Measurements from ENCODE around the gene MAGEA9B. TPM values are rescaled to one million over a fixed set of nuclear protein-coding genes. Genes with fewer than 3 reads are reported as not detected.
A peak's percentile ranks its signal among the peaks of the same experiment; 100 is the strongest.
"Not testable (repeated sequence)": the region's sequence is repeated elsewhere in the genome, so short reads cannot be mapped to it uniquely, and the experiment has no call there.

Gene MAGEA9B
- total and polyA plus RNA-seq, 8 donors, result not detected

- TF ChIP-seq POLR2A (IDR thresholded peaks at IDR 0.05), result no peak
- no peak for TF ChIP-seq CTCF (IDR thresholded peaks at IDR 0.05)
- TF ChIP-seq POLR2AphosphoS5 (IDR thresholded peaks at IDR 0.05), result no peak
- TF ChIP-seq EP300 (IDR thresholded peaks at IDR 0.05), result no peak
- Histone ChIP-seq H3K4me1 (peaks cover 0 to 11% (median 8%) of the 10 kb centered on the region in 4 donors), H3K9me3 (no peaks in the 10 kb centered on the region), H3K4me3 (peak overlapping the region; percentile 55 to 66 (median 60)), H3K27me3 (no peaks in the 10 kb centered on the region), H3K27ac (peak overlapping the region; percentile 91 to 94 (median 94)), H3K36me3 (peaks cover 0 to 5% (median 1%) of the 10 kb centered on the region in 4 donors)
- WGBS, 5 donors, result 0 to 48% (median 7%) methylated on average over 7 to 22 of the region's 24 CpGs
- peak; percentile 92 to 96 for DNase-seq
- intact Hi-C loops (cut with DNase I; ENCODE audit: low total_unique reads), result no loop called here
Observed at GRCh38 chrX:149540131-149540620, 47.1 kb downstream of the MAGEA9B start.

- 1 to 46% (median 4%) methylated on average over 15 to 33 of the region's 34 CpGs for WGBS, 5 donors
- DNase-seq, result peak; percentile 84 to 96
- H3K27ac ChIP-seq, result peak overlapping the region; percentile 89 to 94 (median 94)
- H3K4me1 ChIP-seq, result peaks cover 0 to 11% (median 8%) of the 10 kb centered on the region in 4 donors
- no peak for TF ChIP-seq EP300 (IDR thresholded peaks at IDR 0.05)
- no peak for TF ChIP-seq CTCF (IDR thresholded peaks at IDR 0.05)
- no peak for TF ChIP-seq POLR2A (IDR thresholded peaks at IDR 0.05)
- TF ChIP-seq POLR2AphosphoS5 (IDR thresholded peaks at IDR 0.05), result peak in 1 of 3 donors; percentile 5
- peak overlapping the region; percentile 55 to 66 (median 60) for H3K4me3 ChIP-seq
- intact Hi-C loops (cut with DNase I; ENCODE audit: low total_unique reads), result no loop called here
- no peaks in the 10 kb centered on the region for H3K27me3 ChIP-seq
- peaks cover 0 to 3% (median 1%) of the 10 kb centered on the region in 4 donors for H3K36me3 ChIP-seq
- H3K9me3 ChIP-seq, result no peaks in the 10 kb centered on the region
Observed at GRCh38 chrX:149539283-149540130, 47.8 kb downstream of the MAGEA9B start.

- H3K27ac ChIP-seq; intact Hi-C loops (cut with DNase I; ENCODE audit: low total_unique reads); DNase-seq; H3K4me3 ChIP-seq; H3K36me3 ChIP-seq; H3K9me3 ChIP-seq; H3K27me3 ChIP-seq: not testable (repeated sequence)
- peaks cover 0 to 11% (median 8%) of the 10 kb centered on the region in 4 donors for H3K4me1 ChIP-seq
- WGBS, 5 donors, result 84 to 98% (median 90%) methylated on average over 7 to 9 of the region's 11 CpGs; no CpG with 5 or more reads in 1 of the 5 donors
Observed at GRCh38 chrX:149537474-149537873, 49.8 kb downstream of the MAGEA9B start.

GRCh38 chrX:149534926-149535602 is 52.2 kb downstream of the MAGEA9B start:
- H3K4me1 ChIP-seq; H3K9me3 ChIP-seq; H3K27ac ChIP-seq; intact Hi-C loops (cut with DNase I; ENCODE audit: low total_unique reads); H3K27me3 ChIP-seq; DNase-seq; H3K36me3 ChIP-seq; H3K4me3 ChIP-seq: not testable (repeated sequence)
- 51 to 93% (median 73%) methylated on average over 3 of the region's 3 CpGs for WGBS, 5 donors

- H3K36me3 ChIP-seq; intact Hi-C loops (cut with DNase I; ENCODE audit: low total_unique reads); DNase-seq; H3K4me1 ChIP-seq; H3K9me3 ChIP-seq; H3K27ac ChIP-seq; H3K4me3 ChIP-seq; H3K27me3 ChIP-seq: not testable (repeated sequence)
- 87 to 98% (median 91%) methylated on average over 8 to 10 of the region's 11 CpGs for WGBS, 5 donors
Observed at GRCh38 chrX:149533999-149534398, 53.3 kb downstream of the MAGEA9B start.

DNA sequence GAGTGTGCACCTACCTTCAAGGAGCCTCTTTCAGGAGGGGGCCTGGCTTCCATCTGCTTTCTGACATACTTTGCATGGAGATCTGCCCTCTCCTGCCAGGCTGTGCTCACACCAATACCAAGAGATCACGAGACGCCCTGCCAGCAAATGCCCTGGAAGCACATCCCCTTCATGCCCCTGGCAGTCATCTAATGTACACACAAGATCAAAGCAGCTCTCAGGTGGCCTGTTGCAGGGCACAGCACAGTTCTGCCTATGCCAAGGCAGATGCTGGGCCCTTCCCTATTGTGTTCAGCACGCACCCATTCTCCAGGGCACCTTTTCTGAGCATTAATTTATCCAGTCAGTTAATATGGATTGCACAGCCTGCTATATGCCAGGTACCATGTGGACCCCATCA is 54.4 kb downstream of the MAGEA9B start:
- intact Hi-C loops (cut with DNase I; ENCODE audit: low total_unique reads); H3K27ac ChIP-seq; H3K9me3 ChIP-seq; H3K4me1 ChIP-seq; H3K27me3 ChIP-seq; H3K4me3 ChIP-seq; DNase-seq: not testable (repeated sequence)
- peaks cover 0 to 13% (median 5%) of the 10 kb centered on the region in 4 donors for H3K36me3 ChIP-seq
- WGBS, 5 donors, result 100% methylated on average over 1 of the region's 3 CpGs; no CpG with 5 or more reads in 2 of the 5 donors

Other genes starting within 250 kb of the MAGEA9B start
- gene IDS, start 82.2 kb downstream of the MAGEA9B start, total RNA-seq, result 100 to 1,000 TPM in 1 of 5 donors, 10 to 100 TPM in 3, 1 to 10 TPM in 1; 8.7 to 138 (median 66.4) TPM
- 10 to 100 TPM; 18.0 to 50.4 (median 32.9) TPM for gene IDS, start 82.2 kb downstream of the MAGEA9B start, polyA plus RNA-seq
- 10 to 100 TPM in 3 of 5 donors, 1 to 10 TPM in 2; 1.2 to 23.5 (median 13.4) TPM for gene EOLA1, start 46.4 kb downstream of the MAGEA9B start, total RNA-seq
- 10 to 100 TPM; 17.9 to 27.0 (median 21.5) TPM for gene EOLA1, start 46.4 kb downstream of the MAGEA9B start, polyA plus RNA-seq
- gene HSFX3, start 37.5 kb downstream of the MAGEA9B start, total RNA-seq, result under 1 TPM in 1 of 5 donors, not detected in 4; 0.72 TPM
- gene HSFX3, start 37.5 kb downstream of the MAGEA9B start, polyA plus RNA-seq, result not detected
- 1 to 10 TPM in 2 of 5 donors, under 1 TPM in 1, not detected in 2; 0.55 to 2.9 (median 1.7) TPM for gene HSFX2, start 7.9 kb upstream of the MAGEA9B start, total RNA-seq
- 1 to 10 TPM in 1 of 3 donors, under 1 TPM in 1, not detected in 1; 0.31 to 2.0 TPM for gene HSFX2, start 7.9 kb upstream of the MAGEA9B start, polyA plus RNA-seq
- gene TMEM185A, start 44.3 kb upstream of the MAGEA9B start, total RNA-seq, result 10 to 100 TPM in 4 of 5 donors, 1 to 10 TPM in 1; 7.6 to 22.0 (median 18.7) TPM
- 10 to 100 TPM in 1 of 3 donors, 1 to 10 TPM in 2; 3.5 to 12.1 (median 9.6) TPM for gene TMEM185A, start 44.3 kb upstream of the MAGEA9B start, polyA plus RNA-seq
- gene MAGEA11, start 124.6 kb upstream of the MAGEA9B start, total RNA-seq, result not detected
- not detected for gene MAGEA11, start 124.6 kb upstream of the MAGEA9B start, polyA plus RNA-seq
- gene HSFX1, start 186.6 kb upstream of the MAGEA9B start, total RNA-seq, result 1 to 10 TPM in 1 of 5 donors, under 1 TPM in 1, not detected in 3; 0.37 to 1.3 TPM
- not detected for gene HSFX1, start 186.6 kb upstream of the MAGEA9B start, polyA plus RNA-seq
- gene MAGEA9, start 194.5 kb upstream of the MAGEA9B start, total RNA-seq, result not detected
- not detected for gene MAGEA9, start 194.5 kb upstream of the MAGEA9B start, polyA plus RNA-seq